Upper lobe of left lung (tissue), 4 donors: Measurements from ENCODE around the gene ATF5.

Source experiments
- POLR2A ChIP-seq, 4 donors: fragments of 450-650 bp; IDR thresholded peaks; one replicate each; pipeline ENCODE4 v1.5.1; 2016 to 2017; ENCODE audit warnings: antibody characterized with exemption in 4 of 4, mild to moderate bottlenecking in 2 of 4
- TF ChIP-seq, protein P1 (sequence below), 6 experiments: fragments of 450-650 bp in 4 of 6; fragments of 200-600 bp in 2 of 6; sonication (generic) in 2 of 6; IDR thresholded peaks; one replicate each; pipeline ENCODE4 v1.5.1; 2016 to 2019; ENCODE audit warnings: antibody characterized with exemption in 6 of 6

- TF ChIP-seq, protein P1, sequence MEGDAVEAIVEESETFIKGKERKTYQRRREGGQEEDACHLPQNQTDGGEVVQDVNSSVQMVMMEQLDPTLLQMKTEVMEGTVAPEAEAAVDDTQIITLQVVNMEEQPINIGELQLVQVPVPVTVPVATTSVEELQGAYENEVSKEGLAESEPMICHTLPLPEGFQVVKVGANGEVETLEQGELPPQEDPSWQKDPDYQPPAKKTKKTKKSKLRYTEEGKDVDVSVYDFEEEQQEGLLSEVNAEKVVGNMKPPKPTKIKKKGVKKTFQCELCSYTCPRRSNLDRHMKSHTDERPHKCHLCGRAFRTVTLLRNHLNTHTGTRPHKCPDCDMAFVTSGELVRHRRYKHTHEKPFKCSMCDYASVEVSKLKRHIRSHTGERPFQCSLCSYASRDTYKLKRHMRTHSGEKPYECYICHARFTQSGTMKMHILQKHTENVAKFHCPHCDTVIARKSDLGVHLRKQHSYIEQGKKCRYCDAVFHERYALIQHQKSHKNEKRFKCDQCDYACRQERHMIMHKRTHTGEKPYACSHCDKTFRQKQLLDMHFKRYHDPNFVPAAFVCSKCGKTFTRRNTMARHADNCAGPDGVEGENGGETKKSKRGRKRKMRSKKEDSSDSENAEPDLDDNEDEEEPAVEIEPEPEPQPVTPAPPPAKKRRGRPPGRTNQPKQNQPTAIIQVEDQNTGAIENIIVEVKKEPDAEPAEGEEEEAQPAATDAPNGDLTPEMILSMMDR (IDR thresholded peaks at IDR 0.05): no peak
- TF ChIP-seq POLR2A (IDR thresholded peaks at IDR 0.05): no peak
Measured at GRCh38 chr19:49908480-49909420, 20.3 kb upstream of the ATF5 start.
